GM15510 (cell line): ENCODE measurements around the gene SCART1.

ENCODE experiments used
- POLR2A ChIP-seq: IDR thresholded peaks from 3 replicates; pipeline ENCODE4 v1.6.1; 2011; ENCODE audit warnings: borderline replicate concordance; ENCODE audit not compliant: insufficient read length; ENCODE audit errors: extremely low read depth

Gene SCART1

DNA sequence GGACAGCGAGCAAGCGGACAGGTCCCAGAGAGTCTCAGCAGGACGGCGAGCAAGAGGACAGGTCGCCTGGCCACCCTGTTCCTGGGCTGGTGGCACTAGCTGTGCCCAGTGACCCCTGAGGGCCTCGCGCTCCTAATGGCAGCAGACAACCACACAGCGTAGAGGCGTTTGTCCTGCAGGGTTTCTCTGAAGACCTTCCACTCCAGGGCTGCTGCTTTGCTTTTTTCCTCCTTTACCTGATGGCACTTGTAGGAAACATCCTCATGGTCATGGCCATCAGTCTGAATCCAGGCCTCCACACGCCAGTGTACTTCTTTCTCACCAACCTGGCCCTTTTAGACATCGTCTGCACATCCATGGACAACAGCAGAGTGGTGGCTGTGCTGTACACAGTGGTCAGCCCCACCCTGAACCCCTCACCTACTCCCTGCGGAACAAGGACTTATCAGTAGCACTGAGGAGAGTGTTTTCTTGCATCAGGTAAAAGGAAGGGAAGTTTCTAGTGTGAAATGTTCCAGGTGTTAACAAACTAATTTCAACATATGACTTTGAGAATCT lies 27.4 kb downstream of the SCART1 start:
- TF ChIP-seq POLR2A = no peak

DNA sequence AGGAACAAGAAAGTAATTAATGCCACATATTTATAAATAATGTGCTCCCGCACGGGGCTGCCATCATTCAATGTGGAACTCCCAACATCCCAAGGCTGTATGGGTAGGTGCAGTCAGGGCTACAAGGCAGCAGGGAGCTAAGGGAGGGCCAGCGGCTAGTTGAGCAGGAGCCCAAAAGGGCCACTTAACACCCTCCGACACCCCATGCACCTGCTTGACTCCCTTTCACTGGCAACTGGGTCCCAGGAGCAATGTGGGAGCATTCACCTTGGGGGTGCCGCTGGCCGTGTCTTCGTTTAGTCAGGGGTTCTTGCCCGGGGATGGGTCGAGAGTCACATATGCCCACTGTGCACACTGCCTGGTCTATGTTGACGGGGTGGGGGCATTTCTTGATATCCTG lies 27.9 kb downstream of the SCART1 start:
- no peak for TF ChIP-seq POLR2A

DNA sequence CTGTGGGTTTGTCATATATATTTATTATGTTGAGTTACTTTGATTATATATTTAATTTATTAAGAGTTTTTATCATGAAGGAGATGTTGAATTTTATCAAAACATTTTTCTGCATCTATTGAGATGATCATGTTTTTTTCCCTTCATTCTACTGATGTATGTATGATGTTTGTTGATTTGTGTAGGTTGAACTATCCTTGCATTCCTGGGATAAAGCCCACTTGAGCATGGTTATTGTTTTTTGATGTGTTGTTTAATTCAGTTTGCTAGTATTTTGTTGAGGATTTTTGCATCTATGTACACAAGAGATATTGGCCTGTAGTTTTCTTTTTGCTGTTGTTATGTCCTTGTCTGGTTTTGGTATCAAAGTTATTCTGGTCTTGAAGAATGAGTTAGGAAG lies 31.1 kb downstream of the SCART1 start:
- TF ChIP-seq POLR2A = no peak

DNA sequence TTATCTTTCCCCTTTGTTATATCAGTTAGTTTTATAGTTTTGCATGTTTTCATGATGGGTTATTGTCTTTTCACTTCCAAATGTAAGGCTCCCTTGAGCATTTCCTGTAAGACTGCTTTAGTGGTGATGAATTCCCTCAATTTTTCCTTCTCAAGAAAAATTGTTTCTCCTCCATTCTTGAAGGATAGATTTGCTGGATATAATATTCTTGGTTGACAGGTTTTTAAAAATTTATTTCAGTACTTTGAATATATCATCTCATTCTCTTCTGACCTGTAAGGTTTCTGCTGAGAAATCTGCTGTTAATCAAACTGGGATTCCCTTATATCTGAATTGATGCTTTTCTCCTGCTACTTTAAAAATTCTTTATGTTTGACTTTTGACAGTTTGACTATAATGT lies 33.3 kb downstream of the SCART1 start:
- TF ChIP-seq POLR2A = no peak

DNA sequence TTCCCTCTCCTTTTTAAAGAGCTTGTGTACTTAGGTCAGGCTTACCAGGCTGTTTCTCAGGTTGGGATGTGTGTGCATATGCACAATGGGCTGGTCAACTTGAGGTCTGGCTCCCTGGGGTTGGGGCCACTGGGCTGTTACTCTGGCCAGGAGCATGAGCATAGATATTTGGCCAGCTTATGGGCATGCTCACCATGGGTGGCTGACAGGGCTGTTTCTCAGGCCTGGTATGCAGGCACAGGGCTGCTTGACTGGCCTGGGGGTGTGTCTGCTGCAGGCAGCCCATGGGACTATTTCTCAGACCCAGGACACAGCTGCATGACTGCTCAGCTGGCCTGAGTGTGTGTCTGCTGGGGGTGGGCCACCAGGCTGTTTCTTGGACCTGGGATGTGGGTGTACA lies 34.6 kb downstream of the SCART1 start:
- no peak for TF ChIP-seq POLR2A

DNA sequence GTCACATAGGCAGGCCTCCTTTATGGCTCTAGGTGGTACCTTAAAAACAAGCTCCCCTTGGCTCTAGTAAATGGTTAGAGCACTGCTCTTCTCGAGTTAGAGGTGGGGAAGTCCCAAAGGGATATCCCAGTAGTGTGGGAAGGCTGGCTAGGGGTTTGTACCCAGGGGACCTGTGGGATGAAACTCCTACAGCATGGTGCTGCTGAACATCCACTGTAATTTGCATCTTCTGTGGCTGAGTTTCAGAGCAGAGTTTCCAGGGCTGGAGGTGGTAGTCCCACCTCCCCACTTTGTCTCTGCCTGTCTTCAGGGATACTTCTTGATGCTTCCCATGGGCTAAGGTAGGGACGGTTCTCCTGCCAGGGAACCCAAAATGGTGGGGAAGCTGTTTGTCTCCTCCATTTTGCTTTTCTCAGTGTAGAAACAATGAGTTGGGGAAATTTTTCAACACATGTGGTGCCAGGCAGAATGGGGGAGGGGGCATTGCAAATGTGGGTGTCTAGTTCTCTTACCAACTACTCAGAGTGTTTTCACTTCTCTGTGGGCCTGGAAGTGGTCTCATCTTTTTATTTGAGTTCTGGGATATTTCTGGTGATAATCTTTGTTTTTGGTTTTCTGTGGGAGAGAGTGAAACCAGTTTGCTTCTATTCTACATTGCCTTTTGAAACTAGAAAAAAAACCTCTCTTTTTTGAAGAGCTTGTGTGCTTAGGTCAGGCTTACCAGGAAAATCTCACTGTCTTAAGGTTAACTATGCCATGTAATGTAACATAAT lies 36.3 kb downstream of the SCART1 start:
- no peak for TF ChIP-seq POLR2A

- TF ChIP-seq POLR2A = no peak
Measured at GRCh38 chr10:133509700-133510099, 56.0 kb downstream of the SCART1 start.

- no peak for TF ChIP-seq POLR2A
Measured at GRCh38 chr10:133511408-133511807, 57.7 kb downstream of the SCART1 start.

- no peak for TF ChIP-seq POLR2A
Measured at GRCh38 chr10:133511907-133512528, 58.3 kb downstream of the SCART1 start.

DNA sequence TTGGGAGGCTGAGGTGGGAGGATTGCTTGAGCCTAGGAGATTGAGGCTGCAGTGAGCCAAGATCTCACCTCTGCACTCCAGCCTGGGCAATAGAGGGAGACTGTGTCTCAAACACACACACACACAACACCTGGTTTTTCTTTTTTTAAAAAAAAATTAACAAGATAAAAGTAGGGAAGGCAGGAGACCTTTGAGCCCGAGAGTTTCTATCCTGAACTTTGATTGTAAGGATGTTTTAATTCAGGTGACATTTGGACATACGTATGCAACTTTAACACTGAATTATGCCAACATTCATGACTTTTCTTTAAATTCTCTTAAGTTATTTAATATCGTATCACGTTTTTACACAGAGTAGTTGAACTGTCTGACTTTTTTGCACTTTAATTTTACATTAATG lies 61.7 kb downstream of the SCART1 start:
- TF ChIP-seq POLR2A = no peak

- TF ChIP-seq POLR2A = no peak
Measured at GRCh38 chr10:133516057-133516456, 62.3 kb downstream of the SCART1 start.
